AG10803 (cell line): ENCODE data around the gene IPO8.

Experiments used
- DNase-seq: peaks from one replicate; pipeline ENCODE4 v3.0.0; 2010; ENCODE audit warnings: low read depth
- H3K4me3 ChIP-seq: 2 replicates; pipeline ENCODE4 v1.5.1; 2011; ENCODE audit warnings: mild to moderate bottlenecking, low read length, control low read depth
- CTCF ChIP-seq: conservative IDR thresholded peaks from 2 replicates; pipeline ENCODE4 v1.5.1; 2011; ENCODE audit warnings: mild to moderate bottlenecking, low read length, control low read depth, inconsistent platforms

Gene IPO8

GRCh38 chr12:30691122-30691879, 4.4 kb downstream of the IPO8 start:
- DNase-seq, result peak; percentile 75
- no peak overlapping the region for H3K4me3 ChIP-seq
- TF ChIP-seq CTCF, result peak; percentile 18; the same call in 1 of the 2 replicates

- no peak overlapping the region for H3K4me3 ChIP-seq
- DNase-seq, result peak; percentile 15
- TF ChIP-seq CTCF, result no peak
These were observed 8.2 kb downstream of the IPO8 start for GRCh38 chr12:30687265-30687986.

GRCh38 chr12:30679241-30679640, 16.4 kb downstream of the IPO8 start:
- TF ChIP-seq CTCF, result no peak

GRCh38 chr12:30678221-30678620, 17.4 kb downstream of the IPO8 start:
- no peak for DNase-seq
- no peak for TF ChIP-seq CTCF
- H3K4me3 ChIP-seq, result no peak overlapping the region

More at GRCh38 chr12:30679241-30679640, 16.4 kb downstream of the IPO8 start:
- no peak overlapping the region for H3K4me3 ChIP-seq
- no peak for DNase-seq

- no peak for DNase-seq
- TF ChIP-seq CTCF, result no peak
- H3K4me3 ChIP-seq, result no peak overlapping the region
These were observed 34.5 kb downstream of the IPO8 start for GRCh38 chr12:30661210-30661609.

GRCh38 chr12:30652034-30652696, 43.5 kb downstream of the IPO8 start:
- no peak overlapping the region for H3K4me3 ChIP-seq
- no peak for DNase-seq
- no peak for TF ChIP-seq CTCF
